Astrocyte (in vitro differentiated cells and primary cell): ENCODE results near the gene ITGBL1.

Experiments
- EZH2 ChIP-seq: IDR thresholded peaks from 2 replicates; pipeline ENCODE4 v1.6.1; 2012; ENCODE audit warnings: mild to moderate bottlenecking, low read length, inconsistent platforms; ENCODE audit not compliant: insufficient read depth
- TF ChIP-seq, protein P1 (sequence below): IDR thresholded peaks from 2 replicates; pipeline ENCODE4 v1.5.1; 2011; ENCODE audit warnings: low read depth, mild to moderate bottlenecking, inconsistent platforms, low read length, moderate library complexity; ENCODE audit not compliant: insufficient read depth

DNA sequence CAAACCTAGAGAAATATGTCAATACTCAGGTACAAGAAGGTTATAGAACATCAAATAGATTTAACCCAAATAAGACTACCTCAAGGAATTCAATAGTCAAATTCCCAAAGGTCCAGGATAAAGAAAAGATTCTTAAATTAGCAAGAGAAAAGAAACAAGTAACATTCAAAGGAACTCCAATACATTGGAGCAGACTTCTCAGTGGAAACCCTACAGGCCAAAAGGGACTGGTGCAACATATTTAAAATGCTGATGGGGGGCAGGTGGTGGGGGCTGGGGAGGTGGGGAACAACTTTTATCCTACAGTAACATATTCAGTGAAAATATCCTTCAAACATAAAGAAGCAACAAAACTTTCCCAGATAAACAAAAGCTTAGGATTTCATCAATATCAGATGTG lies 23.1 kb downstream of the ITGBL1 start:
- TF ChIP-seq, protein P1, sequence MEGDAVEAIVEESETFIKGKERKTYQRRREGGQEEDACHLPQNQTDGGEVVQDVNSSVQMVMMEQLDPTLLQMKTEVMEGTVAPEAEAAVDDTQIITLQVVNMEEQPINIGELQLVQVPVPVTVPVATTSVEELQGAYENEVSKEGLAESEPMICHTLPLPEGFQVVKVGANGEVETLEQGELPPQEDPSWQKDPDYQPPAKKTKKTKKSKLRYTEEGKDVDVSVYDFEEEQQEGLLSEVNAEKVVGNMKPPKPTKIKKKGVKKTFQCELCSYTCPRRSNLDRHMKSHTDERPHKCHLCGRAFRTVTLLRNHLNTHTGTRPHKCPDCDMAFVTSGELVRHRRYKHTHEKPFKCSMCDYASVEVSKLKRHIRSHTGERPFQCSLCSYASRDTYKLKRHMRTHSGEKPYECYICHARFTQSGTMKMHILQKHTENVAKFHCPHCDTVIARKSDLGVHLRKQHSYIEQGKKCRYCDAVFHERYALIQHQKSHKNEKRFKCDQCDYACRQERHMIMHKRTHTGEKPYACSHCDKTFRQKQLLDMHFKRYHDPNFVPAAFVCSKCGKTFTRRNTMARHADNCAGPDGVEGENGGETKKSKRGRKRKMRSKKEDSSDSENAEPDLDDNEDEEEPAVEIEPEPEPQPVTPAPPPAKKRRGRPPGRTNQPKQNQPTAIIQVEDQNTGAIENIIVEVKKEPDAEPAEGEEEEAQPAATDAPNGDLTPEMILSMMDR, result no peak
- no peak for TF ChIP-seq EZH2
